Measurements from ENCODE around the gene CDS2. TPM values are rescaled to one million over a fixed set of nuclear protein-coding genes. Genes with fewer than 3 reads are reported as not detected.

CDS2 gene
- total and polyA plus RNA-seq, 4 donors: 9.6 to 31.6 (median 14.4) TPM

- Histone ChIP-seq H3K27me3 (ENCODE audit: control insufficient read depth in 4 of 4, insufficient read depth in 4 of 4, low read length in 3 of 4) (no peaks in the 10 kb centered on the region), H3K36me3 (ENCODE audit: control insufficient read depth in 4 of 4, insufficient read depth in 3 of 4, low read depth in 1 of 4, low read length in 3 of 4) (peaks cover 5 to 30% (median 24%) of the 10 kb centered on the region in 4 donors), H3K9me3 (ENCODE audit: control insufficient read depth in 4 of 4, low read length in 3 of 4) (no peaks in the 10 kb centered on the region), H3K27ac (ENCODE audit: low read depth in 1 of 2, low read length in 2 of 2) (no peak overlapping the region), H3K4me1 (ENCODE audit: control insufficient read depth in 4 of 4, insufficient read depth in 4 of 4, low read length in 3 of 4) (peaks cover 0 to 26% (median 23%) of the 10 kb centered on the region in 4 donors), H3K4me3 (ENCODE audit: low read depth in 1 of 3, low read length in 3 of 3) (no peak overlapping the region), H3K9ac (ENCODE audit: low read depth in 1 of 2, low read length in 2 of 2) (no peak overlapping the region)
- DNase-seq (ENCODE audit: low spot score): no peak
- TF ChIP-seq HNF4G (IDR thresholded peaks at IDR 0.05) (no peak), RAD21 (IDR thresholded peaks at IDR 0.05) (no peak), ATF3 (IDR thresholded peaks at IDR 0.05) (no peak), JUND (IDR thresholded peaks at IDR 0.05) (no peak), RXRA (IDR thresholded peaks at IDR 0.05) (no peak), YY1 (IDR thresholded peaks at IDR 0.05) (no peak), EGR1 (IDR thresholded peaks at IDR 0.05; ENCODE audit: low read depth in 2 of 2) (no peak), FOXA1 (IDR thresholded peaks at IDR 0.05) (no peak), ZBTB33 (IDR thresholded peaks at IDR 0.05) (no peak), NR2F2 (IDR thresholded peaks at IDR 0.05) (no peak), SP1 (IDR thresholded peaks at IDR 0.05) (no peak), FOXA2 (IDR thresholded peaks at IDR 0.05) (no peak), GABPA (IDR thresholded peaks at IDR 0.05 in 1 of 2, conservative IDR thresholded peaks at IDR 0.05 in 1 of 2) (no peak), TAF1 (conservative IDR thresholded peaks at IDR 0.05) (no peak), HNF4A (conservative IDR thresholded peaks at IDR 0.05) (no peak), MAX (IDR thresholded peaks at IDR 0.05) (no peak)
- TF ChIP-seq, protein P1, sequence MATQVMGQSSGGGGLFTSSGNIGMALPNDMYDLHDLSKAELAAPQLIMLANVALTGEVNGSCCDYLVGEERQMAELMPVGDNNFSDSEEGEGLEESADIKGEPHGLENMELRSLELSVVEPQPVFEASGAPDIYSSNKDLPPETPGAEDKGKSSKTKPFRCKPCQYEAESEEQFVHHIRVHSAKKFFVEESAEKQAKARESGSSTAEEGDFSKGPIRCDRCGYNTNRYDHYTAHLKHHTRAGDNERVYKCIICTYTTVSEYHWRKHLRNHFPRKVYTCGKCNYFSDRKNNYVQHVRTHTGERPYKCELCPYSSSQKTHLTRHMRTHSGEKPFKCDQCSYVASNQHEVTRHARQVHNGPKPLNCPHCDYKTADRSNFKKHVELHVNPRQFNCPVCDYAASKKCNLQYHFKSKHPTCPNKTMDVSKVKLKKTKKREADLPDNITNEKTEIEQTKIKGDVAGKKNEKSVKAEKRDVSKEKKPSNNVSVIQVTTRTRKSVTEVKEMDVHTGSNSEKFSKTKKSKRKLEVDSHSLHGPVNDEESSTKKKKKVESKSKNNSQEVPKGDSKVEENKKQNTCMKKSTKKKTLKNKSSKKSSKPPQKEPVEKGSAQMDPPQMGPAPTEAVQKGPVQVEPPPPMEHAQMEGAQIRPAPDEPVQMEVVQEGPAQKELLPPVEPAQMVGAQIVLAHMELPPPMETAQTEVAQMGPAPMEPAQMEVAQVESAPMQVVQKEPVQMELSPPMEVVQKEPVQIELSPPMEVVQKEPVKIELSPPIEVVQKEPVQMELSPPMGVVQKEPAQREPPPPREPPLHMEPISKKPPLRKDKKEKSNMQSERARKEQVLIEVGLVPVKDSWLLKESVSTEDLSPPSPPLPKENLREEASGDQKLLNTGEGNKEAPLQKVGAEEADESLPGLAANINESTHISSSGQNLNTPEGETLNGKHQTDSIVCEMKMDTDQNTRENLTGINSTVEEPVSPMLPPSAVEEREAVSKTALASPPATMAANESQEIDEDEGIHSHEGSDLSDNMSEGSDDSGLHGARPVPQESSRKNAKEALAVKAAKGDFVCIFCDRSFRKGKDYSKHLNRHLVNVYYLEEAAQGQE (IDR thresholded peaks at IDR 0.05): no peak
- TF ChIP-seq, protein P2, sequence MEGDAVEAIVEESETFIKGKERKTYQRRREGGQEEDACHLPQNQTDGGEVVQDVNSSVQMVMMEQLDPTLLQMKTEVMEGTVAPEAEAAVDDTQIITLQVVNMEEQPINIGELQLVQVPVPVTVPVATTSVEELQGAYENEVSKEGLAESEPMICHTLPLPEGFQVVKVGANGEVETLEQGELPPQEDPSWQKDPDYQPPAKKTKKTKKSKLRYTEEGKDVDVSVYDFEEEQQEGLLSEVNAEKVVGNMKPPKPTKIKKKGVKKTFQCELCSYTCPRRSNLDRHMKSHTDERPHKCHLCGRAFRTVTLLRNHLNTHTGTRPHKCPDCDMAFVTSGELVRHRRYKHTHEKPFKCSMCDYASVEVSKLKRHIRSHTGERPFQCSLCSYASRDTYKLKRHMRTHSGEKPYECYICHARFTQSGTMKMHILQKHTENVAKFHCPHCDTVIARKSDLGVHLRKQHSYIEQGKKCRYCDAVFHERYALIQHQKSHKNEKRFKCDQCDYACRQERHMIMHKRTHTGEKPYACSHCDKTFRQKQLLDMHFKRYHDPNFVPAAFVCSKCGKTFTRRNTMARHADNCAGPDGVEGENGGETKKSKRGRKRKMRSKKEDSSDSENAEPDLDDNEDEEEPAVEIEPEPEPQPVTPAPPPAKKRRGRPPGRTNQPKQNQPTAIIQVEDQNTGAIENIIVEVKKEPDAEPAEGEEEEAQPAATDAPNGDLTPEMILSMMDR (IDR thresholded peaks at IDR 0.05; ENCODE audit: low read depth, low read length, missing input control): no peak
- WGBS: 75% methylated on average over 3 of the region's 3 CpGs
Measured at GRCh38 chr20:5114403-5114802, 12.4 kb upstream of the CDS2 start.
